WTC11 (cell line): Measurements from ENCODE around the gene HTR7. TPM values are rescaled to one million over a fixed set of nuclear protein-coding genes. Genes with fewer than 3 reads are reported as not detected.

ENCODE experiments used
- ATAC-seq: fragments of 200-7000 bp; cut with Tn5 transposase; 2 replicates; pipeline ENCODE4 v1.10.0; 2021; ENCODE audit warnings: mild to moderate bottlenecking, moderate library complexity
- CTCF ChIA-PET: fragments of 300-600 bp; sonication (Branson Sonifier 250); formaldehyde crosslinking; loops from one replicate; lab custom pipeline; 2021; ENCODE audit warnings: antibody characterized with exemption; lab: Charles Lee
- POLR2A ChIA-PET: fragments of 350-600 bp; sonication (Branson Sonifier 250); formaldehyde crosslinking; loops from one replicate; lab custom pipeline; 2021; ENCODE audit warnings: antibody characterized with exemption; lab: Charles Lee
- DNase-seq: peaks from one replicate; pipeline ENCODE4 v3.0.0; 2021; ENCODE audit warnings: low spot score
- H3K27ac Mint-ChIP-seq: 2 replicates; pipeline ENCODE4 v1.8.0; 2021; ENCODE audit warnings: mixed read lengths
- H3K27me3 Mint-ChIP-seq: 2 replicates; pipeline ENCODE4 v1.8.0; 2021; ENCODE audit warnings: low read depth, mild to moderate bottlenecking, moderate library complexity, mixed read lengths
- H3K36me3 Mint-ChIP-seq: 2 replicates; pipeline ENCODE4 v1.8.0; 2021; ENCODE audit warnings: mixed read lengths
- H3K4me1 Mint-ChIP-seq: 2 replicates; pipeline ENCODE4 v1.8.0; 2022; ENCODE audit warnings: mixed read lengths
- H3K4me3 Mint-ChIP-seq: 2 replicates; pipeline ENCODE4 v1.8.0; 2021; ENCODE audit warnings: mild to moderate bottlenecking, moderate library complexity, mixed read lengths
- H3K9me3 Mint-ChIP-seq: 2 replicates; pipeline ENCODE4 v1.8.0; 2021; ENCODE audit warnings: mixed read lengths
- ARID4B ChIP-seq: sonication (generic); formaldehyde crosslinking; IDR thresholded peaks from 2 replicates; pipeline ENCODE4 v1.8.0; 2023; ENCODE audit warnings: missing genetic modification reagents, mild to moderate bottlenecking, borderline replicate concordance
- ATF6 ChIP-seq: sonication (generic); formaldehyde crosslinking; IDR thresholded peaks from 2 replicates; pipeline ENCODE4 v1.8.1; 2023; ENCODE audit warnings: mild to moderate bottlenecking, missing genetic modification reagents
- CREM ChIP-seq: sonication (generic); formaldehyde crosslinking; IDR thresholded peaks from 2 replicates; pipeline ENCODE4 v1.8.1; 2022; ENCODE audit warnings: mild to moderate bottlenecking, missing genetic modification reagents, moderate library complexity
- FOXJ3 ChIP-seq: sonication (generic); formaldehyde crosslinking; IDR thresholded peaks from 2 replicates; pipeline ENCODE4 v1.9.0; 2021; ENCODE audit warnings: missing genetic modification reagents, mild to moderate bottlenecking, borderline replicate concordance
- IRF2 ChIP-seq: sonication (generic); formaldehyde crosslinking; IDR thresholded peaks from 2 replicates; pipeline ENCODE4 v1.8.0; 2022; ENCODE audit warnings: low read depth, missing genetic modification reagents, borderline replicate concordance
- MAX ChIP-seq: sonication (generic); formaldehyde crosslinking; IDR thresholded peaks from 2 replicates; pipeline ENCODE4 v1.8.0; 2022; ENCODE audit warnings: mild to moderate bottlenecking, missing genetic modification reagents
- PRRX2 ChIP-seq: fragments of 250-450 bp; sonication (Bioruptor Pico); IDR thresholded peaks from 2 replicates; pipeline ENCODE4 v1.8.0; 2021; ENCODE audit warnings: mild to moderate bottlenecking
- RORB ChIP-seq: fragments of 250-450 bp; sonication (Bioruptor Pico); IDR thresholded peaks from 2 replicates; pipeline ENCODE4 v1.9.0; 2021; ENCODE audit warnings: mild to moderate bottlenecking
- SMAD3 ChIP-seq: sonication (generic); formaldehyde crosslinking; IDR thresholded peaks from 2 replicates; pipeline ENCODE4 v1.8.0; 2022; ENCODE audit warnings: missing genetic modification reagents, mild to moderate bottlenecking, borderline replicate concordance
- ZBTB21 ChIP-seq: sonication (generic); formaldehyde crosslinking; IDR thresholded peaks from 2 replicates; pipeline ENCODE4 v1.8.1; 2023; ENCODE audit warnings: mild to moderate bottlenecking, missing genetic modification reagents, borderline replicate concordance
- ZNF219 ChIP-seq: sonication (generic); formaldehyde crosslinking; IDR thresholded peaks from 2 replicates; pipeline ENCODE4 v1.8.0; 2023; ENCODE audit warnings: missing genetic modification reagents, mild to moderate bottlenecking, borderline replicate concordance
- ZNF396 ChIP-seq: fragments of 250-450 bp; sonication (Bioruptor Pico); IDR thresholded peaks from 2 replicates; pipeline ENCODE4 v1.8.0; 2021; ENCODE audit warnings: mild to moderate bottlenecking, moderate library complexity, borderline replicate concordance
- total RNA-seq: library from RNA; stranded (reverse); gene quantifications from 3 replicates; pipeline ENCODE4 v1.2.3, GENCODE V29; 2021
- TF ChIP-seq, protein P1 (sequence below): sonication (generic); formaldehyde crosslinking; IDR thresholded peaks from 2 replicates; pipeline ENCODE4 v1.8.0; 2022; ENCODE audit warnings: mild to moderate bottlenecking, missing genetic modification reagents
- TF ChIP-seq, protein P2 (sequence below): sonication (generic); formaldehyde crosslinking; IDR thresholded peaks from 2 replicates; pipeline ENCODE4 v1.8.1; 2023; ENCODE audit warnings: mild to moderate bottlenecking, missing genetic modification reagents, moderate library complexity
- TF ChIP-seq, protein P3 (sequence below): sonication (generic); formaldehyde crosslinking; conservative IDR thresholded peaks from 2 replicates; pipeline ENCODE4 v1.8.1; 2022; ENCODE audit warnings: mild to moderate bottlenecking, missing genetic modification reagents
- TF ChIP-seq, protein P4 (sequence below): sonication (generic); formaldehyde crosslinking; IDR thresholded peaks from 2 replicates; pipeline ENCODE4 v1.8.1; 2023; ENCODE audit warnings: mild to moderate bottlenecking, missing genetic modification reagents, moderate library complexity

HTR7 gene
- total RNA-seq, 1 experiment from 2014 or later = 11.2 TPM

- no peak for DNase-seq
- TF ChIP-seq IRF2 (CRISPR knock-in tag) (no peak), PRRX2 (CRISPR knock-in tag) (no peak), ATF6 (no peak), ZBTB21 (no peak), MAX (CRISPR knock-in tag) (0 out of 2 replicates have a peak, but pooled peaks have one; percentile 28), ARID4B (no peak), ZNF219 (CRISPR knock-in tag) (no peak)
- TF ChIP-seq, protein P1, sequence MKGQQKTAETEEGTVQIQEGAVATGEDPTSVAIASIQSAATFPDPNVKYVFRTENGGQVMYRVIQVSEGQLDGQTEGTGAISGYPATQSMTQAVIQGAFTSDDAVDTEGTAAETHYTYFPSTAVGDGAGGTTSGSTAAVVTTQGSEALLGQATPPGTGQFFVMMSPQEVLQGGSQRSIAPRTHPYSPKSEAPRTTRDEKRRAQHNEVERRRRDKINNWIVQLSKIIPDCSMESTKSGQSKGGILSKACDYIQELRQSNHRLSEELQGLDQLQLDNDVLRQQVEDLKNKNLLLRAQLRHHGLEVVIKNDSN (CRISPR knock-in tag) = peak; percentile 73
- TF ChIP-seq, protein P2, sequence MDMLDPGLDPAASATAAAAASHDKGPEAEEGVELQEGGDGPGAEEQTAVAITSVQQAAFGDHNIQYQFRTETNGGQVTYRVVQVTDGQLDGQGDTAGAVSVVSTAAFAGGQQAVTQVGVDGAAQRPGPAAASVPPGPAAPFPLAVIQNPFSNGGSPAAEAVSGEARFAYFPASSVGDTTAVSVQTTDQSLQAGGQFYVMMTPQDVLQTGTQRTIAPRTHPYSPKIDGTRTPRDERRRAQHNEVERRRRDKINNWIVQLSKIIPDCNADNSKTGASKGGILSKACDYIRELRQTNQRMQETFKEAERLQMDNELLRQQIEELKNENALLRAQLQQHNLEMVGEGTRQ (CRISPR knock-in tag) = peak; percentile 79
- TF ChIP-seq, protein P3, sequence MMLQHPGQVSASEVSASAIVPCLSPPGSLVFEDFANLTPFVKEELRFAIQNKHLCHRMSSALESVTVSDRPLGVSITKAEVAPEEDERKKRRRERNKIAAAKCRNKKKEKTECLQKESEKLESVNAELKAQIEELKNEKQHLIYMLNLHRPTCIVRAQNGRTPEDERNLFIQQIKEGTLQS (CRISPR knock-in tag) = no peak
- TF ChIP-seq, all 79 proteins: peak for 3
- no peaks in the 10 kb centered on the region for H3K36me3 Mint-ChIP-seq
- 0 out of 2 replicates have a peak overlapping the region, but pooled peaks have one; percentile 23 for H3K27ac Mint-ChIP-seq
- H3K9me3 Mint-ChIP-seq = no peaks in the 10 kb centered on the region
- ChIA-PET CTCF (interaction anchor here (1.8 kb wide), 1 partner anchor 9 kb away, joined by 7 read pairs; no protein-coding TSS in a partner anchor), POLR2A (no interaction called here)
- ATAC-seq = peak; percentile 68
- peaks cover 32% of the 10 kb centered on the region for H3K4me1 Mint-ChIP-seq
- H3K4me3 Mint-ChIP-seq = no peak overlapping the region
- no peaks in the 10 kb centered on the region for H3K27me3 Mint-ChIP-seq
These were observed 78.3 kb downstream of the HTR7 start for GRCh38 chr10:90779548-90779947.

GRCh38 chr10:90777621-90778020, 80.2 kb downstream of the HTR7 start:
- Mint-ChIP-seq H3K36me3 (no peaks in the 10 kb centered on the region), H3K27me3 (no peaks in the 10 kb centered on the region), H3K4me3 (no peak overlapping the region), H3K27ac (no peak overlapping the region), H3K4me1 (peaks cover 20% of the 10 kb centered on the region), H3K9me3 (no peaks in the 10 kb centered on the region)
- DNase-seq (no peak), ATAC-seq (no peak)
- ChIA-PET POLR2A (no interaction called here), CTCF (interaction anchor here (2.2 kb wide), 1 partner anchor 11 kb away, joined by 5 read pairs; no protein-coding TSS in a partner anchor)
- TF ChIP-seq ZNF396 (CRISPR knock-in tag) = no peak
- no peak for TF ChIP-seq SMAD3 (CRISPR knock-in tag)
- no peak for TF ChIP-seq CREM
- TF ChIP-seq FOXJ3 = no peak
- no peak for TF ChIP-seq ZNF219 (CRISPR knock-in tag)
- TF ChIP-seq, protein P4, sequence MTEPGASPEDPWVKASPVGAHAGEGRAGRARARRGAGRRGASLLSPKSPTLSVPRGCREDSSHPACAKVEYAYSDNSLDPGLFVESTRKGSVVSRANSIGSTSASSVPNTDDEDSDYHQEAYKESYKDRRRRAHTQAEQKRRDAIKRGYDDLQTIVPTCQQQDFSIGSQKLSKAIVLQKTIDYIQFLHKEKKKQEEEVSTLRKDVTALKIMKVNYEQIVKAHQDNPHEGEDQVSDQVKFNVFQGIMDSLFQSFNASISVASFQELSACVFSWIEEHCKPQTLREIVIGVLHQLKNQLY (CRISPR knock-in tag) = no peak
- TF ChIP-seq RORB (CRISPR knock-in tag) = no peak
- no peak for TF ChIP-seq MAX (CRISPR knock-in tag)
